Neuron (in vitro differentiated cells): ENCODE data around the gene EMX1.

Experiments
- H2AFZ ChIP-seq: one replicate; pipeline ENCODE4 v1.6.1; 2013; ENCODE audit warnings: low read depth, mild to moderate bottlenecking, inconsistent platforms, low read length, moderate library complexity
- H3K27me3 ChIP-seq: one replicate; pipeline ENCODE4 v1.6.1; 2013; ENCODE audit warnings: low read length; ENCODE audit not compliant: insufficient read depth
- H3K36me3 ChIP-seq: one replicate; pipeline ENCODE4 v1.6.1; 2013; ENCODE audit warnings: low read length; ENCODE audit not compliant: insufficient read depth
- H3K4me1 ChIP-seq: one replicate; pipeline ENCODE4 v1.6.1; 2013; ENCODE audit warnings: low read length; ENCODE audit not compliant: insufficient read depth
- H3K4me3 ChIP-seq: 2 replicates; pipeline ENCODE4 v1.5.1; 2013; ENCODE audit warnings: mild to moderate bottlenecking, low read length, moderate library complexity
- H3K9me3 ChIP-seq: one replicate; pipeline ENCODE4 v1.6.1; 2013; ENCODE audit warnings: low read length

Gene EMX1

DNA sequence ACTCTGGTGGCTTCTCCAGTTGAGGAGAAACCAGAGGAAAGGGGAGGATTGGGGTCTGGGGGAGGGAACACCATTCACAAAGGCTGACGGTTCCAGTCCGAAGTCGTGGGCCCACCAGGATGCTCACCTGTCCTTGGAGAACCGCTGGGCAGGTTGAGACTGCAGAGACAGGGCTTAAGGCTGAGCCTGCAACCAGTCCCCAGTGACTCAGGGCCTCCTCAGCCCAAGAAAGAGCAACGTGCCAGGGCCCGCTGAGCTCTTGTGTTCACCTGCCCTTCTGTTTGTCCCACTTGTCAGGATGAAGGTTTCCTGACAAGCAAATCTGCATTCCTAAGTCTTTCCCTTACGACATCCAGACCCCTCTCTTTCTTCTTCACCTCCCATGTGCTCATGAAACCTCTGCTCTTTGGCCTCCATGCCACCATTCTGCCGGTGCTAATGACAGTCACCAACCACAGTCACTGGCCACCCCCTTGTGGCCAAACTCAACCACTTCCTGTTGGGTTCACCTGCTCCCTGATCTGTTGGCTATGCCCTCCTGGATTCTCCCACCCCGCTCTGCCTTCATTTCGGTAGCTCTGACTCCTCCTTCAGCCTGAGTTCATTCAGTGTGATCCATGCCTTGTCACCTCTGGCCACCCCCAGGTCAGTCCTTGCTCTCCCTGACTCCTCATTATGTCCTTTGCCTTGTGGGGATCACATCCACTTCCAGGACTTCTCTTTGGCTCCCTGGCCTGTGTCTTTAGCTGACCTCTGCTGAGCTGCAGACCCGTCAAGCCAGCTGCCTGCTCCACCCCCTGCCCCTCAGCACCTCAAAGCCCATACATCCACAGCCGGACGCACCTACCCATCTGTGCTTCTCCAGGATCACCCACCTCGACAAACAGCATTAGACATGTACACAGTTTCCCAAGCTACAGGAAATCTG lies 17.6 kb downstream of the EMX1 start:
- H3K36me3 ChIP-seq = no peaks in the 10 kb centered on the region
- peaks cover 58% of the 10 kb centered on the region for H3K27me3 ChIP-seq
- H3K9me3 ChIP-seq = no peaks in the 10 kb centered on the region
- no peaks in the 10 kb centered on the region for H3K4me1 ChIP-seq
- no peak overlapping the region for H2AFZ ChIP-seq
- H3K4me3 ChIP-seq = no peak overlapping the region

DNA sequence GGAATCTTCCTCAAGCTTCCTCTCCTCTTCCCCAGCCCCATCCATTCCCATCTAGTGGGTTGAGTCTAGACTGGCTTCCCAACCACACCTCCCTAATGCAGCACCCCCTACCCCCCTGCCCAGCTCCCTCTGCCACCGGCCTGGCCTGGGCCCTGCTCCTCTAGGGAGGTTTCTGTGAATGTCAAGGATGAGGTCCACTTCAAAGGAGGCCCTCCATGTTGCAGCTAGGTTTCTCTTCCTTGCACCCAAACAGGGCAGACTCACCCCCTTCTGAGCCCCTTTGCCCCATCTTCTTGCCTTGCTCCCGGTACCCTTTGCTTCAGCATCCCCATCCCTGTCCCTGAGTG lies 18.3 kb downstream of the EMX1 start:
- Histone ChIP-seq H2AFZ (no peak overlapping the region), H3K4me1 (no peaks in the 10 kb centered on the region), H3K27me3 (peaks cover 52% of the 10 kb centered on the region), H3K4me3 (no peak overlapping the region), H3K36me3 (no peaks in the 10 kb centered on the region), H3K9me3 (no peaks in the 10 kb centered on the region)

GRCh38 chr2:72936660-72937355 lies 19.5 kb downstream of the EMX1 start:
- peaks cover 41% of the 10 kb centered on the region for H3K27me3 ChIP-seq
- H3K9me3 ChIP-seq = no peaks in the 10 kb centered on the region
- H3K4me3 ChIP-seq = no peak overlapping the region
- no peaks in the 10 kb centered on the region for H3K36me3 ChIP-seq
- H3K4me1 ChIP-seq = no peaks in the 10 kb centered on the region
- H2AFZ ChIP-seq = no peak overlapping the region

DNA sequence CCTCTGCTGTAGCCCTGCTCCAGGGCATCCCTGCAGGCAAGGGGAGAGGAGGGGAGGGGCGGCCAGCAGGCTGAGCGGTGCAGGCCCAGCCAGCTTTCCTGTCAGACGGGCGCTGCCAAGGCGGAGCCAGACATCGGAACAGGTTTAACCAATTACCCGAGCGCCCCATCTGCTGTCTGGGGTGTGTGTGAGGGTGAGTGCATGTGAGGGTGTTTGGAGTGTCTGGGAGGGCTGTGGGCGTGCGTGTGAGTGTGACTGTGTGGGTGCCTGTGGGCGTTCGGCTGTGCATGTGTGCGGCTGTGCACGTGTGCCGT lies 20.0 kb downstream of the EMX1 start:
- Histone ChIP-seq H2AFZ (no peak overlapping the region), H3K27me3 (peaks cover 36% of the 10 kb centered on the region), H3K9me3 (no peaks in the 10 kb centered on the region)

DNA sequence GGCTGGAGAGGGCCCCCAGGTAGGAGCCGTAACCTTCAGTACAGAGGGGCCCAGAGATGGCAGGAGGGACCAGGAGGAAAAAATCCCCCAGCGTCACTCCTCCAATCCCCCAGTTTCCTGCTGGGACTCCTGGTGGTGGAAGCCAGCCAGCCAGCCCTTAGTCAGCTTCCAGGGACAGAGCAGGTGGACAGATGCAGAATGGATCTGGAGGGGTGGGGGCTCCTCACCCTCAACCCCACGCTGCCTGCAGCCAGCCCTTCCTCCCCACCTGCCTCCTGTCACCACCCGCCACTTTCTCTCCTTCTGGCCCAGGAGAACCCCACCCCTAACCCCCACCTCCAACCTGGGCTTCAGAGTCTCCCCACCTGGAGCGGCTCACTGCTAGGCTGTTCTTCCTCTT lies 21.1 kb downstream of the EMX1 start:
- Histone ChIP-seq H2AFZ (no peak overlapping the region), H3K27me3 (peaks cover 24% of the 10 kb centered on the region), H3K36me3 (no peaks in the 10 kb centered on the region), H3K9me3 (no peaks in the 10 kb centered on the region), H3K4me3 (no peak overlapping the region), H3K4me1 (no peaks in the 10 kb centered on the region)

More for the DNA sequence above, 20.0 kb downstream of the EMX1 start:
- no peak overlapping the region for H3K4me3 ChIP-seq
- no peaks in the 10 kb centered on the region for H3K4me1 ChIP-seq
- no peaks in the 10 kb centered on the region for H3K36me3 ChIP-seq

DNA sequence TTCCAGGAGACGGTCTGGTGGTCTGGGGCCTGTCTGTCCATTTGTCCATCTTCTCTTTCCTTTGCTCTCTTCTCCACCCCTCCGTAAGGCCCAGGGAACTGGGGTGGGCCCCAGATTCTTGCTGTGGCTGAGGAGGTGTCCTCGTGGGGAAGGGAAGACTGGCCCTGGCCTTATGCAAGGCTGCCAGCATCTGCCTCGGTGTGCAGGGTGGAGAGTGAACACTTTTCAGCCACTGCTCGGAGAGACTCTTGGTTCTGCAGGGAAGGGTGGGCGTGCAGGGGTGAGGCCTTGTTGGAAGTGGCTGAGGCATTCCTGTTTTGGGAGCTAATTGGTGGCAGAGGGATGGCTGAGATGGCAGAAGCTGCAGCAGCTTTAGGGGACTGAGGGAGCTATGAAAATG lies 23.0 kb downstream of the EMX1 start:
- no peaks in the 10 kb centered on the region for H3K36me3 ChIP-seq
- H2AFZ ChIP-seq = no peak overlapping the region
- H3K27me3 ChIP-seq = peaks cover 13% of the 10 kb centered on the region
- no peaks in the 10 kb centered on the region for H3K9me3 ChIP-seq
- H3K4me1 ChIP-seq = no peaks in the 10 kb centered on the region
- no peak overlapping the region for H3K4me3 ChIP-seq

DNA sequence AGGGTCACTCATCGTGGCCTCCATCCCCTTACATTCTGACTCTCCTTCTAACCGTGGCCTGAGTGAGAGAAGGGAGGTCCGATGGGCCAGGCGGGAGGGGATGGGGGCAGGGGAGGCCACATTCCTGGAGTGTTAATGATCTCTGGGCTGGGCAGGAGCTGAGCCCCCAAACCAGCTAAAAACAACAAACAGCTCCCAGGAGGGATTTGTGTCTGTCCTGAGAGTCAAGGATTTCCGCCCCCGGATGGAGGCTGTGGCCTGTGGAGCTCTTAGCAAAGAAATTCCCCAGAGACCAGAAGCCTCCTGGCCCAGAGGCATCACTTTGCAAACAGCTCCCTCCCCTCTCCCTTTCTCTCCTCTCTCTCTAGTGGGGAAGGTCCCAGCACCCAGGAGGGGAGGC lies 23.5 kb downstream of the EMX1 start:
- H2AFZ ChIP-seq = no peak overlapping the region
- H3K4me1 ChIP-seq = no peaks in the 10 kb centered on the region
- peaks cover 9% of the 10 kb centered on the region for H3K27me3 ChIP-seq
- H3K36me3 ChIP-seq = no peaks in the 10 kb centered on the region
- no peak overlapping the region for H3K4me3 ChIP-seq
- H3K9me3 ChIP-seq = no peaks in the 10 kb centered on the region

- Histone ChIP-seq H3K36me3 (no peaks in the 10 kb centered on the region), H3K27me3 (no peaks in the 10 kb centered on the region), H3K4me1 (no peaks in the 10 kb centered on the region), H2AFZ (no peak overlapping the region), H3K4me3 (no peak overlapping the region), H3K9me3 (no peaks in the 10 kb centered on the region)
These were observed 25.0 kb downstream of the EMX1 start for GRCh38 chr2:72942293-72942692.

DNA sequence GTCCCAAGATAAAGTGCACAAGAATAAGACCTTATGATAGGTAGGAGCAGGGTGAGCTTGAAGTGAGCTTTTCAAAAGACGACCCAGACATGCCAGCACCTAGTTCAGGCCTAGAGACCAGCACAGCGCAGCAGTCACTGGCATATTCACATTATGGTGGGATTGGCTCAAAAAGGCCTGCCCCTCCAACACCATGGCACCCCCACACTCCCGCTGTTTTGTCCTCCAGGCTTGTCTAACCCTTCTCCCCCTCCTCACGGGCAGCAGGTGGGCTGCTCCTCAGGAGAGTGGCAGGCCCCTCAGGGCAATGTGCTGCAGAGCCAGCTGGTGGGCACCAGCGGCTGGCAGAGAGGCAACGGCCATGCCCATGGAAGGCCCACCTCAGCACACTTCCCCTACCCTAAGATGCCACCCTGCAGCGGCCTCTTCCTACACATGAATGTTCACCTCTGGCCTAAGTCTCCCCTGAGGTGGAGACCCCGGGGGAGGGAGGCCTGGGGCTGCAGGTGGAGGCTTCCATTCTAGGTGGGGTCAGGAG lies 25.6 kb downstream of the EMX1 start:
- no peaks in the 10 kb centered on the region for H3K4me1 ChIP-seq
- H3K9me3 ChIP-seq = no peaks in the 10 kb centered on the region
- no peaks in the 10 kb centered on the region for H3K36me3 ChIP-seq
- H3K27me3 ChIP-seq = no peaks in the 10 kb centered on the region
- no peak overlapping the region for H2AFZ ChIP-seq
- no peak overlapping the region for H3K4me3 ChIP-seq

DNA sequence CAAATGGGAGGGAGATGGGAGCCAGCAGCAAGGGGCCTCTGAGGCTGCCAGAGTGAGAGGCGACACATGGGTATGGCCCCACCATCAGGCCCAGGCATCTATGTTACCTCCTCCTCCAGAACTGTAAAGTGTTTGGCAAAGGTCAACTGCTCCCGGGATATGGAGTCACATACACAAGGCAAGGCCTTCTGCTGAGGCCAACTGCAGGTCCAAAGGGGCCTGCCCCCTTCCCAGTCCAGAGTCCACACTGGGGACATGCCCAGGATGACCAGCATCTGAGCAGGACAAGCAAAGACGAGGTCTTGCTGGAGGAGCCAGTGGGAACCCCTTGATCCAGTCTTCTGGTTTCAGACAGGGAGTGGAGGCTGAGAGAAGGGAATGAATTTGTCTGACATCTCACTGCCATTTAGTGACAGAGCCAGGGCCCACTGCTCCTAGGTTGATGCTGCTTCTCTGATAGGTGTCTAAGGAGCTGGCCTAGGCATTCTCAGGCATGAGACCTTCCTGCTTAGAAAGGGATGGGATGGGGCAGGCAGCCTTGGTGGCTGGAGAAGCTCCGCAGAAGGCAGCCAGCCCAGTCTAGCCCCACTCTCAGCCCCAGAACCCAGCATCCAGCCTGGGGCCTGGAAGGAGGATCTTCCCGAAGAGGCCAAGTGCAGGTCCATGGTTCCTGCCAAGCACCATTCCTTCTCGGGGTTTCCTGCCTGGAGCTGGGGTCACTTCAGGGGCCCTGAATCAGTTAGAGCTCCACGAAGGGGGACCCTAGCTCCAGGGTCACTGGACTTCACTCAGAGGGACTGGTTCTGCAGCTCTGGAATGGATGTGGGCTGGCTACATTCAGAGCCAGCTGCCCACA lies 26.4 kb downstream of the EMX1 start:
- Histone ChIP-seq H2AFZ (no peak overlapping the region), H3K27me3 (no peaks in the 10 kb centered on the region), H3K4me1 (no peaks in the 10 kb centered on the region), H3K4me3 (no peak overlapping the region), H3K36me3 (no peaks in the 10 kb centered on the region), H3K9me3 (no peaks in the 10 kb centered on the region)

GRCh38 chr2:72944804-72945449 lies 27.6 kb downstream of the EMX1 start:
- Histone ChIP-seq H3K27me3 (no peaks in the 10 kb centered on the region), H2AFZ (no peak overlapping the region), H3K4me1 (no peaks in the 10 kb centered on the region), H3K4me3 (no peak overlapping the region), H3K9me3 (no peaks in the 10 kb centered on the region), H3K36me3 (no peaks in the 10 kb centered on the region)

GRCh38 chr2:72945450-72946019 lies 28.2 kb downstream of the EMX1 start:
- H3K27me3 ChIP-seq = no peaks in the 10 kb centered on the region
- no peaks in the 10 kb centered on the region for H3K36me3 ChIP-seq
- no peak overlapping the region for H2AFZ ChIP-seq
- H3K4me1 ChIP-seq = no peaks in the 10 kb centered on the region
- no peak overlapping the region for H3K4me3 ChIP-seq
- no peaks in the 10 kb centered on the region for H3K9me3 ChIP-seq
